GM12878 (cell line): ENCODE results near the gene PPM1N. TPM values are rescaled to one million over a fixed set of nuclear protein-coding genes. Genes with fewer than 3 reads are reported as not detected.

Experiments used
- BMI1 ChIP-seq: fragments of 450-650 bp; IDR thresholded peaks from 2 replicates; pipeline ENCODE4 v1.6.1; 2016; ENCODE audit warnings: mild to moderate bottlenecking, moderate library complexity, borderline replicate concordance
- CBX3 ChIP-seq: fragments of 200-600 bp; sonication (generic); IDR thresholded peaks from 2 replicates; pipeline ENCODE4 v1.6.1; 2016; ENCODE audit warnings: low read depth, borderline replicate concordance
- E2F8 ChIP-seq: fragments of 450-650 bp; IDR thresholded peaks from 2 replicates; pipeline ENCODE4 v1.6.1; 2018; ENCODE audit warnings: mild to moderate bottlenecking, low read depth, moderate library complexity; ENCODE audit not compliant: partially characterized antibody
- GATAD2B ChIP-seq: fragments of 450-650 bp; conservative IDR thresholded peaks from 2 replicates; pipeline ENCODE4 v1.6.1; 2017; ENCODE audit warnings: low read depth, mild to moderate bottlenecking, moderate library complexity
- HDAC6 ChIP-seq: fragments of 200-600 bp; sonication (generic); IDR thresholded peaks from one replicate; pipeline ENCODE4 v1.8.0; 2017; ENCODE audit warnings: antibody characterized with exemption; ENCODE audit not compliant: unreplicated experiment
- KAT2A ChIP-seq: conservative IDR thresholded peaks from 2 replicates; pipeline ENCODE4 v1.6.1; 2011; ENCODE audit warnings: low read depth, low read length; ENCODE audit not compliant: control insufficient read depth
- LARP7 ChIP-seq: fragments of 450-650 bp; IDR thresholded peaks from 2 replicates; pipeline ENCODE4 v1.6.1; 2017; ENCODE audit warnings: mild to moderate bottlenecking
- MEF2A ChIP-seq: IDR thresholded peaks from 2 replicates; pipeline ENCODE4 v1.6.1; 2011; ENCODE audit warnings: low read depth, mild to moderate bottlenecking, low read length, moderate library complexity; ENCODE audit not compliant: insufficient read depth
- NFXL1 ChIP-seq: fragments of 450-650 bp; IDR thresholded peaks from 2 replicates; pipeline ENCODE4 v1.6.1; 2017; ENCODE audit warnings: antibody characterized with exemption, mild to moderate bottlenecking, borderline replicate concordance
- NR2C1 ChIP-seq: fragments of 450-650 bp; IDR thresholded peaks from 2 replicates; pipeline ENCODE4 v1.6.1; 2017; ENCODE audit warnings: antibody characterized with exemption, mild to moderate bottlenecking, moderate library complexity
- PAX8 ChIP-seq: fragments of 450-650 bp; IDR thresholded peaks from 2 replicates; pipeline ENCODE4 v1.6.1; 2017; ENCODE audit warnings: mild to moderate bottlenecking, moderate library complexity
- PBX3 ChIP-seq: IDR thresholded peaks from 2 replicates; pipeline ENCODE4 v1.6.1; 2011; ENCODE audit warnings: mild to moderate bottlenecking, low read depth, low read length, moderate library complexity; ENCODE audit not compliant: insufficient replicate concordance
- PKNOX1 ChIP-seq: fragments of 450-650 bp; IDR thresholded peaks from 2 replicates; pipeline ENCODE4 v1.6.1; 2016; ENCODE audit warnings: mild to moderate bottlenecking
- POLR2A ChIP-seq: IDR thresholded peaks from 2 replicates; pipeline ENCODE4 v1.6.1; 2011; ENCODE audit warnings: low read depth, mild to moderate bottlenecking, low read length
- RAD21 ChIP-seq: IDR thresholded peaks from 2 replicates; pipeline ENCODE4 v1.6.1; 2011; ENCODE audit warnings: mild to moderate bottlenecking, low read depth, low read length, moderate library complexity; ENCODE audit not compliant: insufficient read depth
- SRF ChIP-seq, 2 experiments: IDR thresholded peaks; 2 replicates each; pipeline ENCODE4 v1.6.1; 2011; ENCODE audit warnings: low read depth in 2 of 2, low read length in 2 of 2, mild to moderate bottlenecking in 1 of 2, moderate library complexity in 1 of 2
- STAT1 ChIP-seq: fragments of 450-650 bp; conservative IDR thresholded peaks from 2 replicates; pipeline ENCODE4 v1.6.1; 2014; ENCODE audit warnings: antibody characterized with exemption, mild to moderate bottlenecking
- TARDBP ChIP-seq: IDR thresholded peaks from 2 replicates; pipeline ENCODE4 v1.6.1; 2016; ENCODE audit warnings: borderline replicate concordance
- TCF12 ChIP-seq: IDR thresholded peaks from 2 replicates; pipeline ENCODE4 v1.6.1; 2011; ENCODE audit warnings: low read depth, mild to moderate bottlenecking, low read length
- YY1 ChIP-seq: IDR thresholded peaks from 2 replicates; pipeline ENCODE4 v1.6.1; 2011; ENCODE audit warnings: low read depth, mild to moderate bottlenecking, low read length
- ZNF687 ChIP-seq: fragments of 450-650 bp; IDR thresholded peaks from 2 replicates; pipeline ENCODE4 v1.6.1; 2017; ENCODE audit warnings: mild to moderate bottlenecking, moderate library complexity
- polyA plus RNA-seq, 11 experiments: library from polyadenylated mRNA; depleted of rRNA in 4 of 11; unstranded in 6 of 11; stranded (reverse) in 5 of 11; fragments of >200 nt; fragmentation: Nextera tagmentation in 4 of 11; fragmentation: Illumina TruSeq in 1 of 11; extraction: Ambion mirVana in 4 of 11; extraction: Trizol in 1 of 11; gene quantifications; 1 replicate in 1 of 11; 2 replicates in 10 of 11; pipeline versions ENCODE4 v1.2.1 to v1.2.3, GENCODE V29; 2011 to 2016; ENCODE audit warnings: inconsistent platforms in 2 of 11, missing spikeins in 2 of 11, low read depth in 1 of 11
- total RNA-seq, 4 experiments: library from RNA; depleted of rRNA in 3 of 4; stranded (reverse); fragments of >200 nt in 3 of 4; fragmentation: Illumina TruSeq in 1 of 4; extraction: Trizol in 1 of 4; gene quantifications; 2 replicates each; pipeline versions ENCODE4 v1.2.1 to v1.2.3, GENCODE V29; 2013 to 2021

Gene PPM1N
- total and polyA plus RNA-seq, 10 of the 15 experiments (the other 5 are each of a cell fraction or from before 2014, with no cell fraction given), result 1.6 to 5.4 (median 3.7) TPM

- peak; percentile 39; the same call in 1 of the 2 replicates for TF ChIP-seq TCF12
- 0 out of 2 replicates have a peak, but pooled peaks have one; percentile 5 for TF ChIP-seq PKNOX1
- TF ChIP-seq HDAC6, result peak; percentile 76
- peak; percentile 67 for TF ChIP-seq LARP7
- peak; percentile 38; the same call in 1 of the 2 replicates for TF ChIP-seq MEF2A
- peak; percentile 100 for TF ChIP-seq POLR2A
- no peak for TF ChIP-seq RAD21
- TF ChIP-seq NR2C1, result no peak
- no peak; the same call in 1 of the 2 replicates for TF ChIP-seq KAT2A
- TF ChIP-seq BMI1, result no peak
- peak; percentile 36; the same call in 1 of the 2 replicates for TF ChIP-seq STAT1
- peak; percentile 39 for TF ChIP-seq E2F8
- peak; percentile 61; the same call in 1 of the 2 replicates for TF ChIP-seq YY1
- TF ChIP-seq ZNF687, result peak; percentile 77
- no peak for TF ChIP-seq NFXL1
- TF ChIP-seq SRF (IDR thresholded peaks at IDR 0.05; ENCODE audit: low read depth in 2 of 2, low read length in 2 of 2), result no peak
- no peak for TF ChIP-seq PBX3
- no peak for TF ChIP-seq PAX8
- peak; percentile 54; the same call in 1 of the 2 replicates for TF ChIP-seq GATAD2B
- TF ChIP-seq CBX3, result no peak
- 0 out of 2 replicates have a peak, but pooled peaks have one; percentile 42 for TF ChIP-seq TARDBP
Measured at GRCh38 chr19:45506989-45507871, 9.0 kb downstream of the PPM1N start, which contains the start of gene VASP (continued).
